GM23248 (cell line): ENCODE data around the gene RASSF8.

Experiments
- EZH2 ChIP-seq: fragments of 200-600 bp; sonication (generic); IDR thresholded peaks from 2 replicates; pipeline ENCODE4 v1.6.1; 2018; ENCODE audit warnings: antibody characterized with exemption, mild to moderate bottlenecking; ENCODE audit not compliant: insufficient read depth, poor library complexity, severe bottlenecking
- EZH2phosphoT487 ChIP-seq: fragments of 200-600 bp; sonication (generic); IDR thresholded peaks from 2 replicates; pipeline ENCODE4 v1.6.1; 2018; ENCODE audit warnings: antibody characterized with exemption, moderate library complexity, mild to moderate bottlenecking, low read depth; ENCODE audit not compliant: insufficient read depth

GRCh38 chr12:25960961-25961360 lies 2.5 kb downstream of the RASSF8 start:
- TF ChIP-seq EZH2 (no peak), EZH2phosphoT487 (no peak)
